T-cell (primary cell): ENCODE measurements around the gene DFFA. TPM values are rescaled to one million over a fixed set of nuclear protein-coding genes. Genes with fewer than 3 reads are reported as not detected.
A peak's percentile ranks its signal among the peaks of the same experiment; 100 is the strongest.

Source experiments
- ATAC-seq, 4 experiments: fragments of 200-7000 bp in 3 of 4; fragments of 150-1000 bp in 1 of 4; cut with Tn5 transposase; replicated peaks in 1 of 4; 1 replicate in 3 of 4; 2 replicates in 1 of 4; pipeline ENCODE4 v1.10.0; 2021; ENCODE audit warnings: moderate library complexity in 3 of 4, mild to moderate bottlenecking in 2 of 4, moderate number of reproducible peaks in 1 of 4
- CTCF ChIA-PET, 2 donors: fragments of 300-600 bp; sonication (Branson Sonifier 250); formaldehyde crosslinking; loops; one replicate each; lab custom pipeline; 2022; ENCODE audit warnings: antibody characterized with exemption in 2 of 2; lab: Charles Lee
- POLR2A ChIA-PET, 2 donors: fragments of 300-600 bp; sonication (Branson Sonifier 250); formaldehyde crosslinking; loops; one replicate each; lab custom pipeline; 2022; ENCODE audit warnings: antibody characterized with exemption in 2 of 2; lab: Charles Lee
- DNase-seq, 35 experiments: peaks; one replicate each; pipeline versions ENCODE4 v3.0.0 to v3.0.0-alpha.2; 2013 to 2023
- H3K27ac ChIP-seq: one replicate; pipeline ENCODE4 v1.5.1; 2013; ENCODE audit warnings: low read length
- H3K27me3 ChIP-seq, 2 experiments: replicated peaks in 1 of 2; 1 replicate in 1 of 2; 2 replicates in 1 of 2; pipeline versions ENCODE4 v1.6.1 to v1.7.0; 2013; ENCODE audit warnings: low read length in 1 of 2, mixed read lengths in 1 of 2; ENCODE audit not compliant: control insufficient read depth in 2 of 2, insufficient read depth in 2 of 2; ENCODE audit errors: extremely low read depth in 1 of 2
- H3K36me3 ChIP-seq, 2 donors: 1 replicate in 1 of 2; 2 replicates in 1 of 2; pipeline versions ENCODE4 v1.6.1 to v1.7.0; 2013; ENCODE audit warnings: low read length in 1 of 2; ENCODE audit not compliant: control insufficient read depth in 2 of 2, insufficient read depth in 1 of 2; ENCODE audit errors: extremely low read depth in 1 of 2
- H3K4me1 ChIP-seq, 2 experiments: 1 replicate in 1 of 2; 2 replicates in 1 of 2; pipeline versions ENCODE4 v1.6.1 to v1.7.0; 2013; ENCODE audit warnings: low read length in 2 of 2, mixed read lengths in 1 of 2; ENCODE audit not compliant: insufficient read depth in 2 of 2, control insufficient read depth in 1 of 2; ENCODE audit errors: extremely low read depth in 1 of 2
- H3K4me3 ChIP-seq, 2 donors: 1 replicate in 1 of 2; 2 replicates in 1 of 2; pipeline versions ENCODE4 v1.5.1 to v1.7.0; 2013; ENCODE audit warnings: mild to moderate bottlenecking in 2 of 2, low read length in 1 of 2, moderate library complexity in 1 of 2; ENCODE audit not compliant: control insufficient read depth in 1 of 2; ENCODE audit errors: extremely low read depth in 1 of 2
- H3K9me3 ChIP-seq: 2 replicates; pipeline ENCODE4 v1.7.0; 2013
- H3K27ac Mint-ChIP-seq, 2 donors: one replicate each; pipeline ENCODE4 v1.8.0; 2020 to 2021; ENCODE audit warnings: mild to moderate bottlenecking in 2 of 2, mixed read lengths in 2 of 2
- H3K27me3 Mint-ChIP-seq, 2 donors: one replicate each; pipeline ENCODE4 v1.8.0; 2021 to 2022; ENCODE audit warnings: mixed read lengths in 2 of 2
- H3K36me3 Mint-ChIP-seq: one replicate; pipeline ENCODE4 v1.8.0; 2021; ENCODE audit warnings: mixed read lengths
- H3K4me1 Mint-ChIP-seq, 3 donors: one replicate each; pipeline ENCODE4 v1.8.0; 2020 to 2022; ENCODE audit warnings: mixed read lengths in 3 of 3, mild to moderate bottlenecking in 1 of 3
- H3K4me3 Mint-ChIP-seq, 3 donors: one replicate each; pipeline ENCODE4 v1.8.0; 2020 to 2022; ENCODE audit warnings: mild to moderate bottlenecking in 3 of 3, mixed read lengths in 3 of 3, moderate library complexity in 3 of 3
- H3K9me3 Mint-ChIP-seq, 3 donors: one replicate each; pipeline ENCODE4 v1.8.0; 2020 to 2022; ENCODE audit warnings: mixed read lengths in 3 of 3
- WGBS: methylation state at CpG from one replicate; pipeline ENCODE4 v1.1.5; 2013; ENCODE audit warnings: missing lambda C conversion rate; ENCODE audit not compliant: insufficient coverage; 5-methylcytosine and 5-hydroxymethylcytosine counted together
- total RNA-seq, 35 experiments: library from RNA in 6 of 35; stranded (reverse) in 6 of 35; fragments of 120-200 nt in 1 of 35; gene quantifications; one replicate each; pipeline versions ENCODE4 v1.2.1 to v1.2.4 and lab custom pipeline; 2013 to 2026

Gene DFFA
- total RNA-seq, 5 donors from 2014 or later (not counting 1 experiment from before 2014, with no cell fraction given), result 19.3 to 32.9 (median 26.0) TPM

DNA sequence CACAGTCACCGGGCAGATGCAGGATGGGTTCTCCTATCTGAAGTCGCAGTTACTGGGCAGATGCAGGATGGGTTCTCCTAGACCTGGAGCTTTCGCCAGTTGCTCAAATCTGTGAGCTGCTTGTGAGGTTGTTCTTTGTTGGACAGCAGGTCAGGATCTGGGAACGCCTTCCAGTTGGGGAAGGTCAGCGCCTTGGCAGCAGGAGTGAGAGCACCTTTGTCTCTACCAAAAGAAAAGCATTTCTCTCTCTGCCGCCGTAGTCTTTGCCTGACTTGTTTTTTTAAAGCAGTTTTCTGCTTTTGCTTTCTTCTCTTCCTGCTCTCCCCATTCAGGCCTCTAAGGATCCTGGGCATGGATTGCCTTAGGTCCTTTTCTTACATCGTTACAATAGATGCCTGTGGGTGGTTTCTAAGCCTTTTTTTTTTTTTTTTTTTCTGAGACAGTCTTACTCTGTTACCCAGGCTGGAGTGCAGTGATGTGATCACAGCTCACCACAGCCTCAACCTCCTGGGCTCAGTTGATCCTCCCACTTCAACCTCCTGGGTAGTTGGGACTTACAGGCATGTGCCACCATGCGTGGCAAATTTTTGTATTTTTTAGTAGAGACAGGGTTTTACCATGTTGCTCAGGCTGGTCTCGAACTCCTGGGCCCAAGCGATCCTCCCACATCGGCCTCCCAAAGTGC is 18.1 kb upstream of the DFFA start:
- H3K27me3 Mint-ChIP-seq, result no peaks in the 10 kb centered on the region
- no peak for ATAC-seq
- Histone ChIP-seq H3K4me3 (no peak overlapping the region), H3K27me3 (no peaks in the 10 kb centered on the region), H3K9me3 (no peaks in the 10 kb centered on the region), H3K36me3 (peaks cover 0 to 10% of the 10 kb centered on the region in 2 donors), H3K4me1 (peaks cover 6 to 11% of the 10 kb centered on the region in 2 experiments), H3K27ac (no peak overlapping the region)
- H3K9me3 Mint-ChIP-seq, result no peaks in the 10 kb centered on the region
- peaks cover 10% of the 10 kb centered on the region for H3K36me3 Mint-ChIP-seq
- H3K4me3 Mint-ChIP-seq, result no peak overlapping the region
- no peak for DNase-seq
- peaks cover 20 to 24% (median 22%) of the 10 kb centered on the region in 3 donors for H3K4me1 Mint-ChIP-seq
- 100% methylated on average over 6 of the region's 12 CpGs for WGBS
- H3K27ac Mint-ChIP-seq, result peak overlapping the region in 1 of 2 donors; percentile 39
- ChIA-PET CTCF (interaction anchor here in 1 of 2 donors (1.2 kb wide), 1 partner anchor 20 kb away, joined by 3 read pairs; no protein-coding TSS in a partner anchor), POLR2A (interaction anchor here in 1 of 2 donors (0.6 kb wide), 1 partner anchor 200 kb away, joined by 5 read pairs; no protein-coding TSS in a partner anchor)

DNA sequence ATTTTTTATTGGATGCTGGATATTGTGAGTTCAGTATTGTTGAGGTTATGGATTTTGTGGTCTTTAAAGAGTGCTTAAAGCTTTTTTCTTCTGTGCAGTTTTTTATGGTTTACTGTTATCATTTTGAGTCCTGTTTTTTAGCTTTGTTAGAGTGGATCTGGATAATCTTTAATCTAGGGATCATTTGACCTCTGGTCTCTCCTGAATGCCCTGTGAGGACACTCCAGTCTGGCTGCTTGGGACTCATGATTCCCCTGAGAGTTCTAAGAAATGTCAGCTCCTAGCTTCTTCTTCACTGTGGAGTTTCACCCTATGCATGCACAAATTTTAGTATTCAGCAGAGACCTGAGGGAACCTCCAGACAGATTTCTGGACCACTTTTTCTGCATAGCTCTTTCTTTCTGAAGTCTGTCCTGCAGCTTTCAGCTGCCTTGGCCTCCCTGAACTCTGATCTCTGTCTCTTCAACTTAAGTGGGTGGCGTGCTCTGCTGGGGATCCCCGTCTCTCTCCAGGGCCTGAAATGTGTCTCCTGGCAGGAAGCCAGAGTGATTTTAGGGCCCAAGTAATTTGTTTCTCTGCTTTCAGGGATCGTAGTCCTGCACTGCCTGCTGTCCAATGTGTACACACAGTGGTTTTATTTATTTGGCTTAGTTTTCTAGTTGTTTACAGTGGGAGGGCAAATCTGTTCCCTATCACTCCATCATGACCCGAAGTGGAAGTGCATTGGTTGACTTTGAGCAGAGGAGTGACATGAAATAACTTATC is 17.1 kb upstream of the DFFA start:
- Mint-ChIP-seq H3K27me3 (no peaks in the 10 kb centered on the region), H3K9me3 (no peaks in the 10 kb centered on the region), H3K4me3 (no peak overlapping the region), H3K4me1 (peaks cover 13 to 22% (median 18%) of the 10 kb centered on the region in 3 donors), H3K27ac (no peak overlapping the region), H3K36me3 (peaks cover 14% of the 10 kb centered on the region)
- CTCF ChIA-PET, result interaction anchor here in 1 of 2 donors (1.1 kb wide), 1 partner anchor 13 kb away, joined by 4 read pairs; no protein-coding TSS in a partner anchor
- peaks cover 0 to 2% of the 10 kb centered on the region in 2 experiments for H3K4me1 ChIP-seq
- no peak overlapping the region for H3K27ac ChIP-seq
- POLR2A ChIA-PET, result interaction anchor here in 1 of 2 donors (0.5 to 0.6 kb wide), 2 partner anchors 11 to 31 kb away, joined by 3 to 4 read pairs; no protein-coding TSS in a partner anchor
- ATAC-seq, result no peak
- no peaks in the 10 kb centered on the region for H3K27me3 ChIP-seq
- 50% methylated on average over 1 of the region's 4 CpGs for WGBS
- no peak overlapping the region for H3K4me3 ChIP-seq
- DNase-seq, result no peak
- H3K9me3 ChIP-seq, result no peaks in the 10 kb centered on the region
- H3K36me3 ChIP-seq, result peaks cover 0 to 10% of the 10 kb centered on the region in 2 donors

DNA sequence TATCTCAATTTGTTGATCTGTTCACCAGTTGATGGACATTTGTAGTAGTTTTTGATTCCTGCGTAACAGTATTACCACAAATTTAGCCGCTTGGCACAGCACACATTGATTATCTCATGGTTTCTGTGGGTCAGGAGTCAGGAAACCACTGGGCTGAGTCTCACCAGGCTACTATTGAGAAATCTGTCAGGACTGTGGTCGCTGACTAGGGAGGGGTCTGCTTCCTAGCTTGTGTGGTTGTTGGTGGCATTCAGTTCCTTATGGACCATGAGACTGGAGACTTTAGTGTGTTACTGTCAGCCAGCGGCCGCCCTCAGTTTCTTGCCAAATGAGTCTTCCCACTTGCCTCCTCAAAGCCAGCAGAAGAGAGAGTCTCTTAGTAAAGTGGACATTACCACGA is 12.2 kb upstream of the DFFA start:
- Mint-ChIP-seq H3K36me3 (peaks cover 8% of the 10 kb centered on the region), H3K27me3 (no peaks in the 10 kb centered on the region), H3K27ac (no peak overlapping the region), H3K4me1 (peaks cover 11 to 19% (median 18%) of the 10 kb centered on the region in 3 donors), H3K9me3 (no peaks in the 10 kb centered on the region), H3K4me3 (no peak overlapping the region)
- ChIA-PET CTCF (no interaction called here), POLR2A (interaction anchor here (0.7 to 1.5 kb wide), 2 partner anchors 9 to 10 kb away, joined by 3 to 9 read pairs; no protein-coding TSS in a partner anchor)
- Histone ChIP-seq H3K9me3 (no peaks in the 10 kb centered on the region), H3K4me1 (no peaks in the 10 kb centered on the region), H3K27me3 (no peaks in the 10 kb centered on the region), H3K4me3 (no peak overlapping the region), H3K27ac (no peak overlapping the region), H3K36me3 (peaks cover 3 to 5% of the 10 kb centered on the region in 2 donors)
- 100% methylated on average over 2 of the region's 6 CpGs for WGBS
- DNase-seq (no peak), ATAC-seq (no peak)

DNA sequence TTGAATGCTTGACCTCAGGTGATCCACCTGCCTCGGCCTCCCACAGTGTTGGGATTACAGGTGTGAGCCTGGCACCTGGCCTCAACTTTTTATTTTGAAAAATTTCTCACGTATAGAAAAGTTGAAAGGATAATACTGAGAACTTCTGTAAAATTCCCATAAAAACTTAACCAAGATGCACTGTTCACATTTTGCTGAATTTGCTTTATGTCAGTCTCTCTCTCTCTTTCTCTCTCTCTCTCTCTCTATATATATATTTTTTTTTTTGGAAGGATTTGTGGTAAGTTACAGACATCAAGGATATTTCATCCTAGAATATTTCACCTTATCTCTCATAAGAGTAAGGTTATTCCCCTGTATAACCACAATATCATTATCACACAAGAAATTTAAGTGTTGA is 8.3 kb upstream of the DFFA start:
- Mint-ChIP-seq H3K9me3 (no peaks in the 10 kb centered on the region), H3K4me1 (peaks cover 27 to 38% (median 35%) of the 10 kb centered on the region in 3 donors), H3K27me3 (no peaks in the 10 kb centered on the region), H3K27ac (no peak overlapping the region), H3K4me3 (no peak overlapping the region), H3K36me3 (peaks cover 3% of the 10 kb centered on the region)
- peaks cover 0 to 3% of the 10 kb centered on the region in 2 donors for H3K36me3 ChIP-seq
- H3K4me3 ChIP-seq, result no peak overlapping the region
- ATAC-seq (no peak), DNase-seq (no peak)
- ChIA-PET CTCF (interaction anchor here in 1 of 2 donors (0.7 kb wide), 1 partner anchor 110 kb away, joined by 3 read pairs; no protein-coding TSS in a partner anchor), POLR2A (no interaction called here)
- H3K27ac ChIP-seq, result no peak overlapping the region
- peaks cover 2 to 12% of the 10 kb centered on the region in 2 experiments for H3K4me1 ChIP-seq
- WGBS, result no CpG with 5 or more reads among the region's 2 CpGs
- H3K9me3 ChIP-seq, result no peaks in the 10 kb centered on the region
- H3K27me3 ChIP-seq, result no peaks in the 10 kb centered on the region

DNA sequence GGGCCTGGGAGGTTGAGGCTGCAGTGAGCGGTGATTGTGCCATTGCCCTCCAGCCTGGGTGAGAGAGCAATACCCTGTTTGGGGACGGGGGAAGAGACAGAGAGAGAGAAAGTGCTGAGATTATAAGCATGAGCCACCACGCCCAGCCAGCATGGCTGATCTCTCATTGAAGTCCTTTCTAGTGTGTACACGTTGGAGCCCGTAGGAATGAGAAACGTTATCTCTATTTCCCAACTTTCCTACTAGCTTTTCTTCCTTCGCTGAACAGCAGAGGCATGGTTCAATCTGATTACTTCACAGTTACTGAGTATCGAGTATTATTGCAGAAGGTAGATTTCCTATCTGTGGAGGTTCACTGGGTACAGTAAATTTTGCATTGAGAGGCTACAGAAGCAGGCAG is 7.0 kb upstream of the DFFA start:
- WGBS, result 100% methylated on average over 2 of the region's 8 CpGs

DNA sequence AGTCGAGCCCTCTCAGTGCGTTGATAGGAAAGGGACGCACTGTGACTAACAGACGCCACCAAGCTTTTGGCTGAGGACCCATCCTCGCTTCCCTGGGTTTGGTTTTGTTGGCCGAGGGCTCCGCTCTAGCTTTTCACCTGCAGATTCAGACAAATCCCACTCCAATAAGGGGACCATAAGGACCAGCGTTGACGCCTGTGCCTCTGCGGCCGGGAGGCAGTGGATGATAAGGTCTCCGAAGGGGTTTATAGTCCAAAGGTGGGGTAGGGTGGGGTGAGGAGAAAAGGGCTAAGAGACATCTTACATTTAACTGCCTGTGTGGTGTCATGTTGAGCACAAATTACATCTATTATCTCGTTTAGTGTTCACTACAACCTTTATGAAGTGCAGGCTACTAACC is 3.2 kb upstream of the DFFA start:
- peak overlapping the region; percentile 93 to 97 (median 95) for H3K4me3 Mint-ChIP-seq
- peak overlapping the region; percentile 74 to 76 for H3K4me3 ChIP-seq
- H3K27ac ChIP-seq, result peak overlapping the region; percentile 50
- H3K9me3 Mint-ChIP-seq, result no peaks in the 10 kb centered on the region
- H3K27me3 ChIP-seq, result no peaks in the 10 kb centered on the region
- CTCF ChIA-PET, result interaction anchor here in 1 of 2 donors (0.6 to 1.0 kb wide), 3 partner anchors 45 to 1331 kb away, joined by 3 to 6 read pairs (median 5); partner anchors contain the start of genes CENPS and CLCN6
- peaks cover 52 to 57% (median 54%) of the 10 kb centered on the region in 3 donors for H3K4me1 Mint-ChIP-seq
- WGBS, result 0% methylated on average over 3 of the region's 13 CpGs
- no peaks in the 10 kb centered on the region for H3K36me3 Mint-ChIP-seq
- no peaks in the 10 kb centered on the region for H3K36me3 ChIP-seq
- peaks cover 15 to 43% of the 10 kb centered on the region in 2 experiments for H3K4me1 ChIP-seq
- no peak for ATAC-seq
- no peaks in the 10 kb centered on the region for H3K9me3 ChIP-seq
- H3K27ac Mint-ChIP-seq, result peak overlapping the region; percentile 84 to 88
- no peaks in the 10 kb centered on the region for H3K27me3 Mint-ChIP-seq
- DNase-seq, result no peak
- POLR2A ChIA-PET, result no interaction called here

More for the DNA sequence above, 7.0 kb upstream of the DFFA start:
- Mint-ChIP-seq H3K27me3 (no peaks in the 10 kb centered on the region), H3K27ac (peak overlapping the region in 1 of 2 donors; percentile 7), H3K4me3 (no peak overlapping the region), H3K36me3 (no peaks in the 10 kb centered on the region), H3K9me3 (no peaks in the 10 kb centered on the region), H3K4me1 (peaks cover 32 to 42% (median 38%) of the 10 kb centered on the region in 3 donors)
- H3K27me3 ChIP-seq, result no peaks in the 10 kb centered on the region
- H3K27ac ChIP-seq, result no peak overlapping the region
- ChIA-PET POLR2A (no interaction called here), CTCF (interaction anchor here in 1 of 2 donors (1.1 kb wide), 2 partner anchors 12 to 19 kb away, joined by 3 to 4 read pairs; no protein-coding TSS in a partner anchor)
- H3K4me3 ChIP-seq, result no peak overlapping the region
- peaks cover 6 to 22% of the 10 kb centered on the region in 2 experiments for H3K4me1 ChIP-seq
- no peaks in the 10 kb centered on the region for H3K9me3 ChIP-seq
- ATAC-seq (no peak), DNase-seq (no peak)
- H3K36me3 ChIP-seq, result peaks cover 0 to 3% of the 10 kb centered on the region in 2 donors
